A549 (cell line): ENCODE results near the gene CCDC61.

ENCODE experiments used
- CTCF ChIP-seq: fragments of >200 bp; sonication (Bioruptor Twin); formaldehyde crosslinking; IDR thresholded peaks from 3 replicates; pipeline ENCODE4 v1.5.1; 2016
- ELK1 ChIP-seq: fragments of 150-350 bp; IDR thresholded peaks from 2 replicates; pipeline ENCODE4 v1.6.1; 2014; ENCODE audit warnings: low read depth, mild to moderate bottlenecking, low read length
- ESRRA ChIP-seq: fragments of 150-350 bp; IDR thresholded peaks from 2 replicates; pipeline ENCODE4 v1.6.1; 2014; ENCODE audit warnings: mild to moderate bottlenecking, low read length, borderline replicate concordance
- HMGXB4 ChIP-seq: fragments of 250-450 bp; sonication (Bioruptor Pico); IDR thresholded peaks from 2 replicates; pipeline ENCODE4 v1.5.0; 2021; ENCODE audit warnings: mild to moderate bottlenecking, moderate library complexity, borderline replicate concordance
- MAFK ChIP-seq: fragments of 450-650 bp; IDR thresholded peaks from 2 replicates; pipeline ENCODE4 v1.6.1; 2014; ENCODE audit not compliant: partially characterized antibody
- MAX ChIP-seq: IDR thresholded peaks from 2 replicates; pipeline ENCODE4 v1.6.1; 2012
- POLR2A ChIP-seq: IDR thresholded peaks from 2 replicates; pipeline ENCODE4 v1.6.1; 2012; ENCODE audit warnings: mild to moderate bottlenecking, low read length
- POLR2AphosphoS2 ChIP-seq: conservative IDR thresholded peaks from 2 replicates; pipeline ENCODE4 v1.6.1; 2012; ENCODE audit warnings: low read length, improper control_type of control experiment, inconsistent platforms
- RAD21 ChIP-seq, 2 experiments: fragments of >200 bp in 1 of 2; sonication (Bioruptor Twin) in 1 of 2; formaldehyde crosslinking in 1 of 2; IDR thresholded peaks in 1 of 2; conservative IDR thresholded peaks in 1 of 2; 2 replicates in 1 of 2; 3 replicates in 1 of 2; pipeline ENCODE4 v1.6.1; 2012 to 2018; ENCODE audit warnings: inconsistent platforms in 1 of 2
- REST ChIP-seq: fragments of 200-600 bp; sonication (generic); IDR thresholded peaks from 2 replicates; pipeline ENCODE4 v1.6.1; 2016; ENCODE audit warnings: antibody characterized with exemption, mild to moderate bottlenecking, moderate library complexity
- RFX5 ChIP-seq: fragments of 450-650 bp; IDR thresholded peaks from 2 replicates; pipeline ENCODE4 v1.7.1; 2014; ENCODE audit warnings: antibody characterized with exemption, mild to moderate bottlenecking, moderate library complexity
- ZFP36 ChIP-seq: fragments of 450-650 bp; IDR thresholded peaks from 2 replicates; pipeline ENCODE4 v1.6.1; 2014; ENCODE audit warnings: borderline replicate concordance; ENCODE audit not compliant: partially characterized antibody
- ZSCAN20 ChIP-seq: fragments of 250-450 bp; sonication (Bioruptor Pico); IDR thresholded peaks from 2 replicates; pipeline ENCODE4 v1.8.0; 2022; ENCODE audit warnings: mild to moderate bottlenecking, moderate library complexity

GRCh38 chr19:45952341-45952685 is 43.0 kb upstream of the CCDC61 start:
- no peak for TF ChIP-seq CTCF
- TF ChIP-seq POLR2AphosphoS2 = no peak
- TF ChIP-seq REST = no peak
- TF ChIP-seq MAX = no peak
- no peak for TF ChIP-seq ESRRA
- TF ChIP-seq RFX5 = no peak
- TF ChIP-seq ZFP36 = no peak
- no peak for TF ChIP-seq POLR2A
- TF ChIP-seq HMGXB4 (CRISPR knock-in tag) = no peak
- TF ChIP-seq ELK1 = no peak
- TF ChIP-seq MAFK = no peak
- TF ChIP-seq RAD21 (conservative IDR thresholded peaks at IDR 0.05 in 1 of 2, IDR thresholded peaks at IDR 0.05 in 1 of 2) = no peak
- no peak for TF ChIP-seq ZSCAN20 (CRISPR knock-in tag)
